C4-2B (cell line): ENCODE results near the gene AIFM1.
A peak's percentile ranks its signal among the peaks of the same experiment; 100 is the strongest.

ENCODE experiments used
- H3K27ac ChIP-seq: fragments of 450-650 bp; 2 replicates; pipeline ENCODE4 v1.5.1; 2017
- ZFX ChIP-seq: fragments of 450-650 bp; IDR thresholded peaks from 2 replicates; pipeline ENCODE4 v1.6.1; 2017
- TF ChIP-seq, protein P1 (sequence below): fragments of 450-650 bp; conservative IDR thresholded peaks from 2 replicates; pipeline ENCODE4 v1.5.1; 2017; ENCODE audit warnings: mild to moderate bottlenecking

The AIFM1 gene

DNA sequence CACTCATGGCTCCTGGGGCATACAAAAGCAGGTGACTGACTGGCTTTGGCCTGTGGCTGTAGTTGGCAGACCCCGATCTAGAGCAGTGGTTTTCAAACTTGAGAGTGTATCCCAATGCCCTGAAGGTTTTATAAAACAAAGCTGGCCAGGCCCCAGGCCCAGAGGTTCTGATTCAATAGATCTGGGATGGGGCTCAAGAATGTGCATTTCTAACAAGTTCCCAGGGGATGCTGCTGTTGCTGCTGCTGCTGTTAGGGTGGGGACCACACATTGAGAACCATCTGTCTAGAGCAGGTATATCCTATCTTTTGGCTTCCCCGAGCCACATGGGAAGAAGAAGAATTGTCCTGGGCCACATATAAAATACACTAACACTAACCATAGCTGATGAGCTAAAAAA is 7.3 kb downstream of the AIFM1 start:
- TF ChIP-seq, protein P1, sequence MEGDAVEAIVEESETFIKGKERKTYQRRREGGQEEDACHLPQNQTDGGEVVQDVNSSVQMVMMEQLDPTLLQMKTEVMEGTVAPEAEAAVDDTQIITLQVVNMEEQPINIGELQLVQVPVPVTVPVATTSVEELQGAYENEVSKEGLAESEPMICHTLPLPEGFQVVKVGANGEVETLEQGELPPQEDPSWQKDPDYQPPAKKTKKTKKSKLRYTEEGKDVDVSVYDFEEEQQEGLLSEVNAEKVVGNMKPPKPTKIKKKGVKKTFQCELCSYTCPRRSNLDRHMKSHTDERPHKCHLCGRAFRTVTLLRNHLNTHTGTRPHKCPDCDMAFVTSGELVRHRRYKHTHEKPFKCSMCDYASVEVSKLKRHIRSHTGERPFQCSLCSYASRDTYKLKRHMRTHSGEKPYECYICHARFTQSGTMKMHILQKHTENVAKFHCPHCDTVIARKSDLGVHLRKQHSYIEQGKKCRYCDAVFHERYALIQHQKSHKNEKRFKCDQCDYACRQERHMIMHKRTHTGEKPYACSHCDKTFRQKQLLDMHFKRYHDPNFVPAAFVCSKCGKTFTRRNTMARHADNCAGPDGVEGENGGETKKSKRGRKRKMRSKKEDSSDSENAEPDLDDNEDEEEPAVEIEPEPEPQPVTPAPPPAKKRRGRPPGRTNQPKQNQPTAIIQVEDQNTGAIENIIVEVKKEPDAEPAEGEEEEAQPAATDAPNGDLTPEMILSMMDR, result no peak
- TF ChIP-seq ZFX, result no peak
- no peak overlapping the region for H3K27ac ChIP-seq

DNA sequence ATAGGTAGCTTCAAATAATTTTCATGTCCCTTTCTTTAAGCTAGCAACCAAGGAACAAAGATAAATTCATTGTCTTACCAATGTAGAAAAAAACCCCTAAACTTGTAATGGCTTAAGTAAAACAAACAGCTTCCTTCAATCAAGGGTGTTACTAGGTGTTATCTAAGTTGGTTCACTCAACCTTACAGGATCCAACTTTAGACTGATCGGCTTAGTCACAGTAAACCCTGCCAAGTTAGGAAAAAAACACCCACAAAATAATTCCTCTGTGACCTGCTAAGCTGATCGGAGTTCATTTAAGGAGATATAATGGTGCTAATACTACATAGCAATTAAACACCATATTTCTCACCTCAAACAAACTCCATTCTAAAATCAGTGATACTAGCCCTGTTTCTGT is 10.1 kb downstream of the AIFM1 start:
- no peak overlapping the region for H3K27ac ChIP-seq
- TF ChIP-seq, protein P1, result no peak
- no peak for TF ChIP-seq ZFX

DNA sequence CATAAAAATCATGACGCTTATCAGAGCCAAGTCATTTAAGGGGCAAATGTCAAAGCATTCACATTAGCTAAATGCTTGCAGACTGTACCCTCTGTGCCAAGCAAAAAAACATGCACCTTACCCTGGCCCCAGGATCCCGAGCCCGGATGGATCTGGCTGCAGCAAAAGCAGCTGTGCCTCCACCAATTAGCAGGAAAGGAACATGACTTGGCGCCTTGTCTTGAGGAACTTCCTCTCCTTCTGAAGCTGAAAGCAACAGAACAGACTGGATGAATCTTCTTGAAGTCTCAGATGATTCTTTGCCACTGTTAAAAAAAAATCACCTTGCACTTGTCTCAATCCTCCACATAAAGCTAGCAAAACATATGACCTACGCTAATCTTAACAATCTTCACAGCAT is 18.0 kb downstream of the AIFM1 start:
- no peak overlapping the region for H3K27ac ChIP-seq
- no peak for TF ChIP-seq ZFX
- TF ChIP-seq, protein P1, result no peak

DNA sequence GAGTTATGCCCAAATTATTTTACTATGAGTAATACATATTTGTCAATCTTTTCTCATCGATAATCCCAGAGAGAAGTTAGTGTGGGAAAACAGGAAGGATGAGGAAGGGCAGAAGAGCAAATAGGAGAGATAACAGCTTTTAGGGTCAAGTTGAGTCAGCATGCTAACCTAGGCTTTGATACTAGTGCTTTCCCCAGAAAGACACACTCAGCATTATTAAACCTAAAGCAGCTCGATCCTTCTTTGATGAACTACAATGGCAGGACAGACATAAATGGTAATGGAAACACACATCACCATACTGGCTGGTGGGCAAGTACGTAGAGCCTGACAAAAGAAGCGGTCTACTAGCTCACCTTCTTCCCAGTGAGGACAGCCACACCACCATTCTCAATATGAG is 20.5 kb downstream of the AIFM1 start:
- no peak for TF ChIP-seq ZFX
- TF ChIP-seq, protein P1, result no peak
- no peak overlapping the region for H3K27ac ChIP-seq

DNA sequence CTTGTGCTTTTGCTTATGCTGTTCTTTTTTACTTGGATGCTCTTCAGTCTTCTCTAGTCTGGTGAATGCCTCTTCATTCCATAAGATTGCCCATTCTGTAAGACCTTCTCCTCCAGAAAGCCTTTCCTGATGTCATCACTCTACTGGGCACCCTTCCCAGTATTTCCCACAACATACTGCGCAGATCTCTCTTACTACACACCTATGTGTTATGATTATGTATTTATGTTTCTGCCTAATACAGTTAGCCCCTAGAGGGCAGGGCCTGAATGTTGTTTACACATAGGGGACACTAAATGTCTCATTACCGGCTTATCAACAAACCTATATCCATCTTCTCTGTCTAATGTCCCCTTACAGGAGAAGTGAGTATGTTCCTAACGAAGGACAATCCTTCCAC is 21.1 kb downstream of the AIFM1 start:
- no peak for TF ChIP-seq ZFX
- TF ChIP-seq, protein P1, result peak; percentile 7; the same call in 1 of the 2 replicates
- no peak overlapping the region for H3K27ac ChIP-seq

DNA sequence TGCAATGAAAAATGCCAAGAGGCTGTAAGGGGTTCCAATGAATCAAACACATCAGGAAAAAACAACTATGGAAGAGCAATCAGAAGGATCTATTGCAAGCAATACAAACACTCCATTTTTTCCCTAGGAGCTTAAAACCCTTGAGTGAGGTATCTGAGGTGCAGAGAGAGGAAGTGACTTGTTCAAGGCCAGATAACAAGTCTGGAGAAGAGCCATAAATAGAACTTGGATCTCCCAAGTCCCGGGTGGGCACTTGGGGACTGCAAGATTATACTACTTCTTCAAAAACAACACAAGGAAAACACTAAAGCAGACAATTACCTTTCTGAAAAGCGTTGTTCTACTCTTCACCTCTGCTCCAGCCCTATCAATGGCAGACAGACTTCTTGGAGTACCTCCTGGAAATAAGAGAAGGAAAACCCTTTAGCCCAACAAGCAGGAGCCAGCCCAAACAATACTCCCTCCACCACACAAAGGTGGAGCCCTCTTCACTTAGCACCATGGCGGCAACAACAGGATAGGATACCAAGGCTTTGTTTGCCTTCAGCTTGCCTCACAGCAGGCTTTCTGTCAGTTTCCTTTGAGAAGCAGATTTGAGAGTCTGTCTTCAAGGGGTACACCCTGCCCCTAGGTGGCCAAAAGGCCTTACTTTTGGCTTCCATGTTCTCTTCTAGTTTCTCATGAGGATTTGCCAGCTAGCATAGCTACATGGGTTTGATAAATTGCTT is 26.0 kb downstream of the AIFM1 start:
- no peak overlapping the region for H3K27ac ChIP-seq
- TF ChIP-seq, protein P1, result no peak
- TF ChIP-seq ZFX, result no peak

DNA sequence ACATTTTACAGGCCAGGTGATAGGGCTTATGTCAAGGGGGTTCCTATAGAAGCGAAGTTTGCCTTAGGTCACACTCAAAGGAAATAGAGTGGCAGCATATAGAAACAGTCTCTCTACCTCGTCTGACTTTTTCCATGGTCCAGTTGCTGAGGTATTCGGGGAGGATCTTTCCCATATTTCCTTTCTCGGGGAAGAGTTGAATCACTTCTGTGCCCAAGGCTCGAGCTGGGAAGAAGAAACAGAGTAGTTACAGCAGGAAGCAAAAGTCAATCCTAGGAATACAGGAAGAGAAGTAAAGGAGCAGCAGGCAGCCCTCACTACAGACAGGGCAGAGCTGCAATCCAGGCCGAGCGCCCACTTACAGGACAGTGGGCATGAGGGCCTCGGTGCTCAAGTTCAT is 28.7 kb downstream of the AIFM1 start:
- H3K27ac ChIP-seq, result no peak overlapping the region
- TF ChIP-seq, protein P1, result no peak
- no peak for TF ChIP-seq ZFX
